Omental fat pad (tissue), 4 donors: Measurements from ENCODE around the gene INTS6. TPM values are rescaled to one million over a fixed set of nuclear protein-coding genes. Genes with fewer than 3 reads are reported as not detected.

Source experiments
- ATAC-seq: fragments of 150-250 bp; one replicate; pipeline ENCODE4 v1.9.1; 2016; ENCODE audit warnings: mild to moderate bottlenecking, moderate library complexity; ENCODE audit not compliant: low FRiP score
- DNase-seq: peaks from one replicate; pipeline ENCODE4 v3.0.0-alpha.2; 2019; ENCODE audit warnings: low spot score
- total RNA-seq, 4 donors: library from RNA; depleted of rRNA; stranded (reverse); fragments of >200 nt; gene quantifications; one replicate each; pipeline ENCODE4 v1.1.0, GENCODE V29; 2016
- TF ChIP-seq, protein P1 (sequence below), 3 donors: fragments of 450-650 bp; IDR thresholded peaks; one replicate each; pipeline ENCODE4 v1.5.1; 2016 to 2017; ENCODE audit warnings: antibody characterized with exemption in 3 of 3, mild to moderate bottlenecking in 3 of 3, moderate library complexity in 2 of 3

INTS6 gene
- total RNA-seq, 4 donors from 2014 or later = 31.3 to 69.7 (median 40.0) TPM

DNA sequence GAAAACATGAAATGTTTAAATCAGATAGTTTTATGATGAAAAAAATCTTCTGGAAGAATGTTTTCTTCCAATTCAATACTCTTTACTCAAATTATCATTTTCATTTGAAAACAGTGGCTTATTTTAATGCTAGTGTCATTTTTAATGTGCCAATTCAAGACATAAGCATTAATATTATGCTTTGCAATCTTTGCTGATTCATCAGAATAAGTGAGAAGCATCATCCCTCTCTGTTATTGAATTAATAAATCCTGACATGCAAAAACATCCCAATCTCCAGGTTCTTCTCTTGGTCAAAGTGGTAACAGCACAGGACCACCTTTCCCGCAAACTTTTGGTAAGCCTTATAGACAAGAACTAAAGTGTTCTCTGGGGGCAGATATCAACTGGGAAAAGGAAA, 3.8 kb downstream of the INTS6 start:
- ATAC-seq = no peak
- DNase-seq = no peak
- TF ChIP-seq, protein P1, sequence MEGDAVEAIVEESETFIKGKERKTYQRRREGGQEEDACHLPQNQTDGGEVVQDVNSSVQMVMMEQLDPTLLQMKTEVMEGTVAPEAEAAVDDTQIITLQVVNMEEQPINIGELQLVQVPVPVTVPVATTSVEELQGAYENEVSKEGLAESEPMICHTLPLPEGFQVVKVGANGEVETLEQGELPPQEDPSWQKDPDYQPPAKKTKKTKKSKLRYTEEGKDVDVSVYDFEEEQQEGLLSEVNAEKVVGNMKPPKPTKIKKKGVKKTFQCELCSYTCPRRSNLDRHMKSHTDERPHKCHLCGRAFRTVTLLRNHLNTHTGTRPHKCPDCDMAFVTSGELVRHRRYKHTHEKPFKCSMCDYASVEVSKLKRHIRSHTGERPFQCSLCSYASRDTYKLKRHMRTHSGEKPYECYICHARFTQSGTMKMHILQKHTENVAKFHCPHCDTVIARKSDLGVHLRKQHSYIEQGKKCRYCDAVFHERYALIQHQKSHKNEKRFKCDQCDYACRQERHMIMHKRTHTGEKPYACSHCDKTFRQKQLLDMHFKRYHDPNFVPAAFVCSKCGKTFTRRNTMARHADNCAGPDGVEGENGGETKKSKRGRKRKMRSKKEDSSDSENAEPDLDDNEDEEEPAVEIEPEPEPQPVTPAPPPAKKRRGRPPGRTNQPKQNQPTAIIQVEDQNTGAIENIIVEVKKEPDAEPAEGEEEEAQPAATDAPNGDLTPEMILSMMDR (IDR thresholded peaks at IDR 0.05) = no peak

DNA sequence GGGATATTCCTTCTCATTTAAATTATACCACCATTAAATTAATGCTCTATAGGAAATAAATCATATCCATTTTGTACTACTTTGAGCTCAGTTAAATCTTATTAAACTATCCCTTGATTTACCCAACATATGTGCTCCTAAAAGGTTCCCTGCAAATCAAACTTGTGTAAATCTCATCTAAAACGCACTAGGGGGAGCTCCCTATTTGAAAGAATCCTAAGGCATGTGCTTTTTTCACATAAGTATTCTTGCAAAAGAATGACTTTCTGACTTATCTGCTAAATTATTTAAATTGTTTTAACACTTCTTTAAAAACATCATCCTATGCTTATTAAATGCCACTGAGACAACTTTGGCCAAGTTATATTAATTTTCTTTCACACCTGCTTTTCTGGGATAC, 7.9 kb downstream of the INTS6 start:
- DNase-seq = no peak
- TF ChIP-seq, protein P1 (IDR thresholded peaks at IDR 0.05) = no peak
- ATAC-seq = no peak

DNA sequence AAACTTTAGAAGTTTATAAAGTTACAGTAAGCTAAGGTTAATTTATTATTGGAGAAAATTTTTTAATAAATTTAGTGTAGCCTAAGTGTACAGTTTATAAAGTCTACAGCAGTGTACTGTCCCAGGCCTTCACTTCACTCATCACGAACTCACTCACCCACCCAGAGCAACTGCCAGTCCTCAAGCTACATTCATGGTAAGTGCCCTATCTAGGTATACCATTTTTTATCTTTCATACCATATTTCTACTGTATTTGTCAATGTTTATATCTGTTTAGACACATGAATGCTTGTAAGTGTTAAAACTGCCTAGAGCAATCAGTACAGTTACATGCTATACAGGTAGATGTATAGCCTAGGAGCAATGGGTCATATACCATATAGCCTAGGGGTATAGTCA, 12.5 kb downstream of the INTS6 start:
- no peak for DNase-seq
- ATAC-seq = no peak
- TF ChIP-seq, protein P1 (IDR thresholded peaks at IDR 0.05) = no peak

DNA sequence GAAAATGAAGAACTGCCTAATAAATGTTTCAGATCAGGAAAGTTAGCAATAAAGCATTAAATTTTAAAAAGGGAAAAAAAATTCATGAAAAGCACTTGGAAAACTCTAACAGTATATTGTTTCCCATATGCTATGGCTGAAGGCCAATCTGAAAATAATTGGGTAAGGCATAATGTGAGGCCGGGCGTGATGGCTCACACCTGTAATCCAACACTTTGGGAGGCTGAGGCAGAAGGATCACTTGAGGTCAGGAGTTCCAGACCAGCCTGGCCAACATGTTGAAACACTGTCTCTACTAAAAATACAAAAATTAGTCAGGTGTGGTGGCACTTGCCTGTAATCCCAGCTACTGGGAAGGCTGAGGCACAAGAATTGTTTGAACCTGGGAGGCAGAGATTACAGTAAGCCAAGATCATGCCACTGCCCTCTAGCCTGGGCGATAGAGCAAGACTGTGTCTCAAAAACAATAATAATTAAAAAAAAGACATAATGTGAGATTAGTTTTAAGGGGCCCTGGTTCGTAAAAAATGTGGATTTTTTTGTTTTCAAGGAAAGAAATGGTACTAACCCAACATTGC, 15.2 kb downstream of the INTS6 start:
- ATAC-seq (no peak), DNase-seq (no peak)

DNA sequence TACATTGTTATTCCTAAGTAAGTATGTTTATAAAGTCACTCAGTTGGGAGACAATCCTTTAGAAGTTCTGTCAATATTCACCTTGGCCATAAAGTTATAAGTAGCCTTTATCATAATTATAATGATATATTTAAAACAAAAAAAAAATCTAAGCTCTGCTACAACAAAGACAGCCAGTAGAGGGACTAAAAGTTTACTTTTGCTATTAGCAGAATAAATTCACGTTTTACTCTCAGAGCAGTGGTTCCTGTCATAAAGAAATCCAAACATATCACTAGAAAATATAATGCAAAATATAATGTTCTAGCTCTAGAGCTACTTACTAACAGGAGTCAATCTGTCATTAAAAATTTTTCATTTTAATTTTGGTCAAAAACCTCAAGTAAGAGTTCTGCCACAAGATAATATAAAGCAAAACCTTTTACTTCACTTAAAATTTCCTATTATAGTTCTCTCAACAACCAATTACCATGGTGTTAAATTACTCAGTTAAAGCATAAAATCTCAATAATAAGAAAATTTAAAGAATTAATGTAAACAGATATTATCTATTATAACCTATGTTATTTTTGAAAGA, 17.7 kb downstream of the INTS6 start:
- TF ChIP-seq, protein P1 (IDR thresholded peaks at IDR 0.05) = no peak
- no peak for DNase-seq
- ATAC-seq = no peak

More for the DNA sequence above, 15.2 kb downstream of the INTS6 start:
- TF ChIP-seq, protein P1 (IDR thresholded peaks at IDR 0.05) = no peak

DNA sequence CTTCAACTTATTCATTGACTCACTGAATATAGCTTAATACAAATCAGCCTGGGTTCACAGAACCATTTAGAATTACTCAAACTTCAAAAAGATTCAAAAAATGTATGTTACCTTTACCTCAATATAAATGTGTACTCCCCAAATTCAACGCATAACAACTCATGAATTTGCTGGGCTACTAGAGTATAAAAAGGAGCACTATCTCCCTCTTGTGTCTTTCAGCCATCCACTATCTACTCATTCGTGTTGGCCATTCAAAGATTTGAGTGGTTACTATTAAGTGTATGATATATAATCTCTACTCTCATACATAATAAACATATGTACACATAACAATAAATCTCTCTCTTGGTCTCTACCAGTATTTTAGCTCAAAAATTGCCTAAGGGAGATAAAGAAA, 20.3 kb downstream of the INTS6 start:
- TF ChIP-seq, protein P1 (IDR thresholded peaks at IDR 0.05) = no peak
- ATAC-seq (no peak), DNase-seq (no peak)

DNA sequence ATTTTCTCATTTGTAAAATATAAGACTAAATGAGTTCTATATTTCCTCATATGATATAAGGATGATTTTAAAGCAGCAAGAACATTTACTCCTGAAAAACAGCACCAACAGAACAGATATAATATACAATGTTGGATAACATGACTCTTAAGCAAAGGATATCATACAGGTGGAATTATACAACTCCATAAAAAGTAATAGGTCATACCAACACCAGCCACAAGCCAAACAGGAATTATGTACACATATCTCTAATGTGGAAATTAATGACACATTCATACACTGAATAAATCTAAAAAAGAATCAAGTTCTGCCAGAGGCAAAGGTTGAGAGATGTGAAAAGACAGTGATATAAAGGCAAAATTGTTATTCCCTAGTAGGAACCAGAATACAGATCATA, 25.9 kb downstream of the INTS6 start:
- ATAC-seq = no peak
- DNase-seq = no peak
- TF ChIP-seq, protein P1 (IDR thresholded peaks at IDR 0.05) = no peak
